OCI-LY3 (cell line): ENCODE measurements around the gene FFAR4.

Experiments
- EZH2phosphoT487 ChIP-seq: fragments of 200-600 bp; shearing (Covaris generic); IDR thresholded peaks from 2 replicates; pipeline ENCODE4 v1.6.1; 2018; ENCODE audit warnings: antibody characterized with exemption, mixed run types, low read depth
- TF ChIP-seq, protein P1 (sequence below): fragments of 200-600, 300-600 bp; sonication (generic); IDR thresholded peaks from 2 replicates; pipeline ENCODE4 v1.5.1; 2014; ENCODE audit warnings: antibody characterized with exemption, low read length, low read depth

DNA sequence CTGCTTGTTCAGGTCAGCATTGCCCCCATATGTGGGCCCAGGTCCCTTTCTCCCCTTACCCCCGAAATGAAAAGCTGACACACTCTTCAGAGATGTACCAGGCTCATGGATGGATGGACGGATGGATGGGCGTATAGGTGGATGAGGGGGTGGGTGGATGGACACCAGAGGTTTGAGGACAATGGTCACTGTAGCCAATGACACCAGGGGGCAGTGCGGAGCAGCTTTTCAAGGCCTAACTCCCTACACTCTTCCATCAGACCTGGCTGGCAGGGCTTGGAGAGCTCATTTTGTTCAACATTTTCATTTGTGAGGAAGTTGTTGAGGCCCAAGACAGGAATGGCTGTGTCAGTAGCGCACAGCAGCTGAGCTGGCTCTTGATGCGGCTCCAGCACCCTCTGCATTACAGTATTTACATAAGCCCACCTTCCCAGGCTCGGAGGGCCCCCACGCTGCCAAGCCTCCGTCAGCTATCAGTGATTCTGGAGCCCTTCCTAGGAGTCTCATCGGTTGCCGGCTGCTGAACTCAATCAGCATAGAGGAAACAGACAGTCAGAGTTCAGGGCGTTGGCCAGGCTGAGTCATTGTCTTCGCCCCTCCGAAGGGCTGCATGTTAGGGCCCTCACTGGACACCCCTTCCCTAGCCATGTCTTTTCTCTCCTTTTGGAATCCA is 11.6 kb upstream of the FFAR4 start:
- TF ChIP-seq, protein P1, sequence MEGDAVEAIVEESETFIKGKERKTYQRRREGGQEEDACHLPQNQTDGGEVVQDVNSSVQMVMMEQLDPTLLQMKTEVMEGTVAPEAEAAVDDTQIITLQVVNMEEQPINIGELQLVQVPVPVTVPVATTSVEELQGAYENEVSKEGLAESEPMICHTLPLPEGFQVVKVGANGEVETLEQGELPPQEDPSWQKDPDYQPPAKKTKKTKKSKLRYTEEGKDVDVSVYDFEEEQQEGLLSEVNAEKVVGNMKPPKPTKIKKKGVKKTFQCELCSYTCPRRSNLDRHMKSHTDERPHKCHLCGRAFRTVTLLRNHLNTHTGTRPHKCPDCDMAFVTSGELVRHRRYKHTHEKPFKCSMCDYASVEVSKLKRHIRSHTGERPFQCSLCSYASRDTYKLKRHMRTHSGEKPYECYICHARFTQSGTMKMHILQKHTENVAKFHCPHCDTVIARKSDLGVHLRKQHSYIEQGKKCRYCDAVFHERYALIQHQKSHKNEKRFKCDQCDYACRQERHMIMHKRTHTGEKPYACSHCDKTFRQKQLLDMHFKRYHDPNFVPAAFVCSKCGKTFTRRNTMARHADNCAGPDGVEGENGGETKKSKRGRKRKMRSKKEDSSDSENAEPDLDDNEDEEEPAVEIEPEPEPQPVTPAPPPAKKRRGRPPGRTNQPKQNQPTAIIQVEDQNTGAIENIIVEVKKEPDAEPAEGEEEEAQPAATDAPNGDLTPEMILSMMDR, result peak; percentile 60
- no peak for TF ChIP-seq EZH2phosphoT487
